NCI-H748 treated with DMSO at 0.1 percent for 48 hours (cell line): ENCODE results near the gene RBM47.
"Not testable (repeated sequence)": the region's sequence is repeated elsewhere in the genome, so short reads cannot be mapped to it uniquely, and the experiment has no call there.

Source experiments
- DNase-seq: peaks from one replicate; lab custom pipeline; 2025; lab: John Stamatoyannopoulos, UW

RBM47 gene

GRCh38 chr4:40562208-40562607 is 67.5 kb downstream of the RBM47 start:
- no peak for DNase-seq

DNA sequence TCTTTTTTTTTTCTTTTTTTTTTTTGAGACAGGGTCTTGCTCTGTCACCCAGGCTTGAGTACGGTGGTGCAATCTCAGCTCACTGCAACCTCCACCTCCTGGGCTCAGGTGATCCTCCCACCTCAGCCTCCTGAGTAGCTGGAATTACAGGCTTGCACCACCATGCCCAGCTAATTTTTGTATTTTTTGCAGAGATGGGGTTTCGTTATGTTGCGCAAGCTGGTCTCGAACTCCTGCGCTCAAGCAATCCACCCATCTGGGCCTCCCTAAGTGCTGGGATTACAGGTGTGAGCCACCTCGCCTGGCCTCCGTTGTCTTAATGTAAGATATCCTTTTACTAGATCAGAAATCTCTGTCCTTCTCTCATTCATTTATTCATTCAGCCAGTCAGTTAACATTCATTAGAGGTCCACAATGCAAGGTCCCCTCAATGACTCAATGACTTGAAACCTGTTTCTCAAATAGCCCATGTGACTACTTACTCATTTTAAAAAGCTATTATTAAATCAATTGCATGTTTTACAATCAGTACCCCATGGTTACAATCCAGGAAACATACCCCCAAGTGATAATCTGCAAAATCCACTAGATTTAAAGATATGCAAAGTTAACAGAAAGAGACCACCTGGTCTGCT is 68.0 kb downstream of the RBM47 start:
- DNase-seq: not testable (repeated sequence)

DNA sequence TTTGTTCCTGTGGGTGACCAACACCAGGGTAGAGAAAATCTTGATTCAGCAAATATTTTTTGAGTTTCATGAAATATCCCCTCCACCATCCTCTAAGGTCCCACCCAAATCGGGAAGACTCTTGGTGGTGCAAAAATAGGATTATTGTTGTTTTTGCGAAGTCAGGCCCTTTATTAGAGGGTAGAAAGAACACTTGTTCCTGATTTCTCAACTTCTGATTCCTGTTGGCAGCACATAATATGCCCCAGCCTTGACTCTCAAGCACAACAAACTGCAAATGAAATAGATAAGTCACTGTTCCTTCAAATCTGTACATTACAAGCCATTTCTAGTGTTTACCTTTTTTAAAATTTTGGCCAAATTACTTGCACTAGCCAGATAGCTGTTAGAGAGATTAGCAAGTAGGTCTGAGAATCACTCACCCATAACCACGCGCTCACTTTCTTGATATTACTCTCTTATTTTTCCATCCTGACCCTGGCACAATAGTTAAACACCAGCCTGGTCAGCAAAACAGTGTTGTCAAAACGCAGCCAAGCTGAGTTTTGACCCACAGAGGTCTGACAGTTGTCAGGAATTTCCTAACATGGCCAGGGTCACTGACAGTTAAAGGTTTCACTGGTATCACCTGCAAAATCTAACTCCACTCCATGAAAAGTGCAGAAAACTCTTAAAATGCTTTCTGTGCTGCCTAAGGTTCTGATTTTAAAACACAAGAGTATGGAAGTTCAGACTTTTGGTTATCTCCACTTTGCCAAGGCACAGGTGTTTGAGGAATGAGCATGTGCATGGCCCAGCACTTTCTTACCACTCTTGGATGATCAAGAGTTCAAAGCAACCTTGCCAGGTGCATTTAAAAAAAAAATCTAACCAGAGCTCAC is 69.8 kb downstream of the RBM47 start:
- no peak for DNase-seq

DNA sequence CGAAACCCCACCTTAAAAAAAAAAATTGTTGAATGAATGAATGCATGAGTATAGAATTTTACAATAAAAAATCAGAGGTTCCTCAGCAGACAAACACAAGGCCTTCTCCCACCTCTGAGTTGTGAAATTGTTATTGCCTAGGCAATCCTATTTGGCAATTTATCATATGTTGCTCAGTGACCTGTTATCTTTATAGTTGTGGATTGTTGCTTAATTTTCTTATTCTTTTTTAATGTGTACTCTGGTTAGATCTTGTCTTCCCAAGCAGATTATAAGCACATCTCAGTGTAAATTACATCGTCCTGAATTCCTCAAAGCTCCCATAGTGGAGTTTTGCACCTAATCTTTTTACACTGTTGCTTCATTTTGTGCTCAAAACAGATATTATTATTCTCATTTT is 71.9 kb downstream of the RBM47 start:
- DNase-seq: no peak

DNA sequence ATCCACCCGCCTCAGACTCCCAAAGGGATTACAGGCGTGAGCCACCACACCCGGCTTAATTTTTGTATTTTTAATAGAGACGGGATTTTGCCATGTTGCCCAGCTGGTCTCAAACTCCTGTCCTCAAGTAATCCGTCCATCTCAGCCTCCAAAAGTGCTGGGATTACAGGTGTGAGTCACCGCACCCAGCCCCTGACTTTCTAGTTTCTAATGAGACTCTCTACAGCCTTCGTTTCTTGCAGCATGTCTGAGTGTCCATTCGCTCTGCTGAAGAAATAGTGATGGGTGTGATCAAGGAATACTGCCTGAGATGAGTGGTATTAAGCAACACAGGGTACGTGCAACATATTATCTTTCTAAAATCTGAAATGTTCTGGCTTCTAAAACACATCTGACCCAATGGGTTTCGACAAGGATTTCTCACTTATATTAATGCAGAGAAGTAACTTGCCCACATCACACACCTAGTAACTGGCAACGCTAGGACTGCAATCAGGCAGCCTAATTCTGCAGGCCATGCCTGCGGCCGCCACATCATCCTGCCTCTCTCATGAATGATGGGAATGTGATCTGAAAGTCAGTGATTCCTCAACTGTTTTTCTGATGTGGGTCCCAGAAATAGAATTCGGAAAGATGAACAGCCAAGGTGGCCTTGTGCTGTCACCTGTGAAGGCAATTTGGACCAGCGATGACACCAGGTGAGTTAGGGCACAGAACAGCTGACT is 74.3 kb downstream of the RBM47 start:
- no peak for DNase-seq

DNA sequence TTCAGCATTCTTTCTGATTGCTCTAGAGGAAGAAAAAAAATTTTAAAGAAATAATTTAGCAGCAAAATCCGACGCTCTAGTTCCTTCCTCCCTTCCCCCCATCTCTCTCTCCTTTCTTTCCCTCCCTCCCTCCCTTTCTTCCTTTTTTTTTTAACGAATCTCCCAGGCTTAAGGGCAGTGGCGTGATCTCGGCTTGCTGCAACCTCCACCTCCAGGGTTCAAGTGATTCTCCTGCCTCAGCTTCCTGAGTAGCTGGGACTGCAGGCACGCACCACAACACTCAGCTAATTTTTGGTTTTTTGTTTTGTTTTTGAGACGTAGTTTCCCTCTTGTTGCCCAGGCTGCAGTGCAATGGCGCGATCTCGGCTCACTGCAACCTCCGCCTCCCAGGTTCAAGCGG is 75.0 kb downstream of the RBM47 start:
- DNase-seq: not testable (repeated sequence)

GRCh38 chr4:40553995-40554394 is 75.7 kb downstream of the RBM47 start:
- no peak for DNase-seq

DNA sequence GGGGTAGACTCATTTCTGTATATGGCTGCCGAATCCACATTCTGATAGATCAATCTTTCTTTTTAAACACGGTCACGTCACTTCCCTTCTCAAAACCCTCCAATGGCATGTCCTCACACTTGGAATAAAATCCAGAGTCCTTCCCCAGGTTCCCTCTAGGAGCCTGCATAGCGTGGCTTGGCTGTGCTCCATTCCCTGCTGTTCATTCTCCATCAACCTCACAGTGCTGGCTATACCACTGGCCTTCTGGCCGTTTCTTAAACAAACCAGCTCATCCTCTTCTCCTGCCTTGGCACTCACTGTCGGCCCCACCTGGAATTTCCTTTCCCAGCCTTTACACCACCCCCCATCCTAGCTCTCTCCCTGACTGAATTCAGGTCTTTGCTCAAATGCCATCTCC is 77.1 kb downstream of the RBM47 start:
- no peak for DNase-seq

DNA sequence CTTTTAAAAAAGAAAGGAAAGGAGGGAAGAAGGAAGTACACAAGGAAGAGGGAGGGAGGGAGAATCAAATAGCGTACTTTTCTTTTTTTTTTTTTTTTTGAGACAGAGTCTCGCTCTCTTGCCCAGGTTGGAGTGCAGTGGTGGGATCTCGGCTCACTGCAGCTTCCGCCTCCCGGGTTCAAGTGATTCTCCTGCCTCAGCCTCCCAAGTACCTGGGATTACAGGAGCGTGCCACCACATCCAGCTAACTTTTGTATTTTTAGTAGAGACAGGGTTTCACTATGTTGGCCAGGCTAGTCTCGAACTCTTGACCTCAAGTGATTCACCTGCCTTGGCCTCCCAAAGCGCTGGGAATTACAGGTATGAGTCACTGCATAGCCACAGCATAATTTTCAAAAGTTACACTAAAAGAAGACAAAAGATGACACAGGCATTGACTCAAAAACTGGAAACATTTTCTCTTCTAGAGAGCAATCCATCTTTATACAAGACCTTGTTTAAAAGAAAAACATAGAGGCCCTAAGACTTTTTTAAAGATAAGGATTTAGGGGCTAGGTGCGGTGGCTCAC is 78.0 kb downstream of the RBM47 start:
- not testable (repeated sequence) for DNase-seq

DNA sequence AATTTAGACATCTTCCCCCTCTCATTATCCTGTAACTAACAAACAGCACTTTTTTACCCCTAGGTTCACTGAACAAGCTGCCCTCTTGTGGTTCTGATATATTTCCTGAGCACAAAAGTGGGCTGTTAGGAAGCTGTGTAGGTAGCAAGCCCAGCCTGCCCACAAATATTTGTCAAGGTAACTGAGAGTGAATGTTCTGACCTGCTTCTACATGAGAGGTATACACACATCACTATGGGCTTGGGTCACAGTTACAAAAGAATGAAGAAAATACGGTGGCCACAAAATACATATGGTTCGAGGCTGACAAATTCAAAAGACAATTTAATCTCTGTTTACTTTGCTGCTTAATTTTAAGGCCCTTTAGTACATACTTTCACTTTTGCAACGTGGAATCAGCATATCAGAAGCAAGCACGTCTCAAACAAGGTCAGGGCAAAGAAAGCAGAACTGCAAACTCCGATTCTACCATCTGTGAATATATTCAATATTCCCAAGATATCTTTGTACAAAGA is 78.7 kb downstream of the RBM47 start:
- DNase-seq: peak; percentile 31

DNA sequence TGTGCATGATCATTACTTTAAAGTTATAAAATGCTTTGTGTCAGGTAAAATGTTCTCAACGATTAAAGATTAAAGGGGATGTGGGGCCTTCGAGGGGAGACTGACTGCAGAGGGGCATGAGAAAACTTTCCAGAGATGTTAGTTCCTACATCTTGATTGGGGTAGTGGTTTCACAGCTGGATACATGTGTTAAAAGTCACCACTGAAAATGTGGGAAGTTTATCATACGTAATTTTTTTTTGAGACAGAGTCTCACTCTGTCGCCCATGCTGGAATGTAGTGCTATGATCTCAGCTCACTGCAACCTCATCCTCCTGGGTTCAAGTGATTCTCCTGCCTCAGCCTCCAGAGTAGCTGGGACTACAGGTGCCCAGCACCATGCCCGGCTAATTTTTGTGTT is 79.5 kb downstream of the RBM47 start:
- DNase-seq: no peak

GRCh38 chr4:40548256-40548655 is 81.4 kb downstream of the RBM47 start:
- DNase-seq: no peak

GRCh38 chr4:40547789-40548132 is 81.9 kb downstream of the RBM47 start:
- DNase-seq: no peak

DNA sequence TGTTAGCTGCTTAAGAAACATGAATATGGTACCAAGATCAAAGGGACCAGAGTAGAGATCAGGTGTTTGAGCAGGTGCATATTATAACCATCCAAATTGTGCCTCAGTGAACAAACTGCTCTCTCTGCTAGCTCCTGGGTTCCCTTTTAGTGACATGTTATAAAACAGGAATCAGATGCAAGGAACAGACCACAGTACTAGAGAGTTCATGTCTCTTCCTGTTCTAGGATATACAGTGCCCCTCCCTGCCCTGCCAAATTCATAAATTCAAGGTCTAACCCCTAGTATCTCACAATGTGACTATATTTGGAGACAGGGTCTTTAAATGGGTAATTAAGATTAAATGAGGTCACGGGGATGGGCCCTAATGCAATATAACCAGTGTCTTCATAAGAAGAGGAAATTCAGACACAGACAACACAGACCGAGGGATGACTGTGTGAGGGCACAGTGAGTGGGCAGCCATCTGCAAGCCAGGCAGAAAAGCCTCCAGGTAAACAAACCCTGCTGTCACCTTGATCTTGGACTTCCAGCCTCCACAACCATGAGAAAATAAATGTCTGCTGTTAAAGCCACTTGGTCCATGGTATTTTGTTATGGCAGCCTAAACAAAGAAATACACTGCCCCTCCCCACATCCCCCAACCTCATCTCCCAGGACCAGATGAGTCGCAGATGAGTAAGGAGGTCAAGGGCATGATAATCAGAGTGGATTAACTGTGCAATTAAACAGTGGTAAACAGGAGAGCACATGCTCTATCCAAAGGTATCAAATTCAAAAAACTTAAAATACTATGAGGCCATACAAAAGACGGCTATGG is 82.5 kb downstream of the RBM47 start:
- no peak for DNase-seq

GRCh38 chr4:40546506-40546905 is 83.2 kb downstream of the RBM47 start:
- no peak for DNase-seq

GRCh38 chr4:40545487-40545886 is 84.2 kb downstream of the RBM47 start:
- not testable (repeated sequence) for DNase-seq

DNA sequence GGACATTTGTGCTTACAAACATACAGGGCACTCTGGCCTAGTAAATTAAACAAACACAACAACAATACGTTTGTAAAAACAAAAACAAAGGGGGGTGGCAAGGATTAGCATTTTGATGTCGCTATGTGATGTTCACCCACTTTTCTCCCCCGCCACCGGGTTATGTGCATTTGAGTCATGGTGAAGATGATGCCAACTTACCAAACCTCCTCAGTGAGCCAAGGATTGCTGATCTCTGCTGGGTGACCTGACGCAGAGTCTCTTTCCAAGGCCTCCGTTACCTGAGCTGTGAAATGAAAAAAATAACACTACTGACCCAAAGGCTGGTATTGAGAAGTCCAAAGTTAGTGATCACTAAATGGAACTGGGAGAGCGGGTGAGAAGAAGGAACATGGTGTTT is 85.4 kb downstream of the RBM47 start:
- DNase-seq: no peak

GRCh38 chr4:40540800-40541199 is 88.9 kb downstream of the RBM47 start:
- no peak for DNase-seq

GRCh38 chr4:40536032-40536431 is 93.6 kb downstream of the RBM47 start:
- no peak for DNase-seq

- no peak for DNase-seq
Observed at GRCh38 chr4:40531636-40532023, 98.0 kb downstream of the RBM47 start.

DNA sequence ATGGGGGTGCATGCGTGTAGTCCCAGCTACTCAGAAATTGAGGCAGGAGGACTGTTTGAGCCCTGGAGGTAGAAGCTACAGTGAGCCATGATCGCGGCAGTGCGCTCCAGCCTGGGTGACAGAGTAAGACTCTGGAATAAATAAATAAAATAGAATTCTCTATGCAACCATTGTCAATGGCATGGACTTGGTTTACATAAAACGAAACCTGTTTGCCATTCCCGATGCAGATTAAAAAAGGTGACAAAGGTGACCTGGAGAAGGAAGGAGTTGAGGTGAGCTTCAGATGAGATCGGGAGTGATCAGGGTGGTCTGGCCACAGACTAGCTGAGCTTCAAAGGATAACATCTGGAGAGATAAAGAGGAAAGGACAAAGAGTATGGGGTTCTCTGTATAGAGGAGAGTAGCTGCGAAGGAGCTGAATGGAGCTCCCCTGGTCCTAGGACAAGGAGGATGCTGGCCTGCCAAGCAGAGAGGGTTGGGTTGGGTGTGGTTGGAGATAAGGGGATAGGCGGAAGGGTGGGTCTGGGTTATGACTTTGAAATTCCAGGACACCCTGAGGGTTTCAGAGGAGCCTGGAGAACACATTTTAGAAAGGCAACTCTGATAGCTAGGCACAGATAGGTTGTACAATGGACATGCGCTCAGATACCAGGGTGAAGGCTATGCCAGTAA is 98.6 kb downstream of the RBM47 start:
- no peak for DNase-seq
